IMR-90 (cell line): ENCODE data around the gene RGS3. TPM values are rescaled to one million over a fixed set of nuclear protein-coding genes. Genes with fewer than 3 reads are reported as not detected.

Experiments
- ATAC-seq: fragments of 200-7000 bp; cut with Tn5 transposase; 2 replicates; pipeline ENCODE4 v1.9.1; 2020; ENCODE audit warnings: low read depth, mild to moderate bottlenecking, moderate library complexity
- BruUV-seq: library from RNA; stranded (reverse); fragments of 400-500 nt; replicated peaks from 2 replicates; lab custom pipeline; 2021; lab: Mats Ljungman, UMichigan
- CTCF ChIA-PET: fragments of 300-600 bp; formaldehyde crosslinking; extraction: SDS; loops from one replicate; lab custom pipeline; 2021; ENCODE audit warnings: antibody characterized with exemption; lab: Yijun Ruan, JAX
- POLR2A ChIA-PET: fragments of 300-600 bp; sonication (Branson Sonifier 250); formaldehyde crosslinking; loops from one replicate; lab custom pipeline; 2022; ENCODE audit warnings: antibody characterized with exemption; ENCODE audit not compliant: unreplicated experiment; lab: Charles Lee
- DNase-seq: peaks from one replicate; pipeline ENCODE4 v3.0.0; 2013
- H2AFZ ChIP-seq: replicated peaks from 2 replicates; pipeline ENCODE3; 2013; ENCODE audit warnings: low read length, mild to moderate bottlenecking; ENCODE audit not compliant: poor library complexity
- H2AK5ac ChIP-seq: 2 replicates; pipeline ENCODE4 v1.6.1; 2013; ENCODE audit warnings: low read depth, low read length, inconsistent platforms
- H2AK9ac ChIP-seq: replicated peaks from 2 replicates; pipeline ENCODE3; 2013; ENCODE audit warnings: mild to moderate bottlenecking, low read depth, low read length, moderate library complexity; ENCODE audit not compliant: poor library complexity
- H2BK120ac ChIP-seq: 2 replicates; pipeline ENCODE4 v1.6.1; 2013; ENCODE audit warnings: low read depth, low read length, inconsistent platforms
- H2BK15ac ChIP-seq: 3 replicates; pipeline ENCODE4 v1.6.1; 2013; ENCODE audit warnings: low read depth, low read length, inconsistent platforms
- H2BK20ac ChIP-seq: 2 replicates; pipeline ENCODE4 v1.6.1; 2013; ENCODE audit warnings: low read depth, mild to moderate bottlenecking, inconsistent platforms, low read length, moderate library complexity
- H2BK5ac ChIP-seq: 2 replicates; pipeline ENCODE4 v1.6.1; 2013; ENCODE audit warnings: mild to moderate bottlenecking, low read depth, low read length, inconsistent platforms; ENCODE audit not compliant: poor library complexity, severe bottlenecking
- H3K14ac ChIP-seq: replicated peaks from 2 replicates; pipeline ENCODE4 v1.6.1; 2013; ENCODE audit warnings: low read depth, low read length, inconsistent platforms
- H3K18ac ChIP-seq: 2 replicates; pipeline ENCODE4 v1.6.1; 2013; ENCODE audit warnings: low read depth, low read length, control low read depth
- H3K23ac ChIP-seq: 2 replicates; pipeline ENCODE4 v1.6.1; 2013; ENCODE audit warnings: low read depth, low read length, inconsistent platforms
- H3K27ac ChIP-seq: 2 replicates; pipeline ENCODE4 v1.5.1; 2013; ENCODE audit warnings: mild to moderate bottlenecking, control low read depth, low read length; ENCODE audit not compliant: insufficient read depth
- H3K27me3 ChIP-seq: 2 replicates; pipeline ENCODE4 v1.6.1; 2013; ENCODE audit warnings: low read length; ENCODE audit not compliant: control insufficient read depth, insufficient read depth
- H3K36me3 ChIP-seq: 2 replicates; pipeline ENCODE4 v1.6.1; 2013; ENCODE audit warnings: low read length, mixed read lengths; ENCODE audit not compliant: control insufficient read depth, insufficient read depth
- H3K4ac ChIP-seq: 2 replicates; pipeline ENCODE4 v1.6.1; 2013; ENCODE audit warnings: low read depth, low read length, inconsistent platforms
- H3K4me1 ChIP-seq: 2 replicates; pipeline ENCODE4 v1.6.1; 2013; ENCODE audit warnings: low read length, mixed read lengths; ENCODE audit not compliant: control insufficient read depth, insufficient read depth
- H3K4me2 ChIP-seq: 2 replicates; pipeline ENCODE4 v1.6.1; 2013; ENCODE audit warnings: low read depth, mild to moderate bottlenecking, control low read depth, low read length, moderate library complexity
- H3K4me3 ChIP-seq: 2 replicates; pipeline ENCODE4 v1.5.1; 2013; ENCODE audit warnings: low read depth, mild to moderate bottlenecking, control low read depth, low read length, moderate library complexity; ENCODE audit not compliant: insufficient read depth
- H3K56ac ChIP-seq: 2 replicates; pipeline ENCODE4 v1.6.1; 2013; ENCODE audit warnings: low read length, inconsistent platforms; ENCODE audit not compliant: insufficient read depth; ENCODE audit errors: extremely low read depth
- H3K79me1 ChIP-seq, 2 experiments: 2 replicates each; pipeline ENCODE4 v1.6.1; 2013; ENCODE audit warnings: low read length in 2 of 2, inconsistent platforms in 1 of 2, low read depth in 1 of 2
- H3K9ac ChIP-seq: 2 replicates; pipeline ENCODE4 v1.6.1; 2013; ENCODE audit warnings: low read depth, low read length, control low read depth
- H3K9me1 ChIP-seq: 2 replicates; pipeline ENCODE4 v1.6.1; 2013; ENCODE audit warnings: low read length, inconsistent platforms; ENCODE audit not compliant: insufficient read depth
- H3K9me3 ChIP-seq: 2 replicates; pipeline ENCODE4 v1.6.1; 2013; ENCODE audit warnings: low read length; ENCODE audit not compliant: control insufficient read depth, insufficient read depth
- H4K20me1 ChIP-seq: 2 replicates; pipeline ENCODE4 v1.6.1; 2013; ENCODE audit warnings: low read length, inconsistent platforms; ENCODE audit not compliant: insufficient read depth
- H4K5ac ChIP-seq: 2 replicates; pipeline ENCODE4 v1.6.1; 2013; ENCODE audit warnings: mild to moderate bottlenecking, low read depth, low read length, control low read depth
- H4K8ac ChIP-seq, 2 experiments: 2 replicates each; pipeline ENCODE4 v1.6.1; 2013; ENCODE audit warnings: low read depth in 2 of 2, low read length in 2 of 2, control low read depth in 1 of 2, inconsistent platforms in 1 of 2
- H4K91ac ChIP-seq: 2 replicates; pipeline ENCODE4 v1.6.1; 2013; ENCODE audit warnings: low read depth, low read length, inconsistent platforms; ENCODE audit not compliant: insufficient read depth
- FOS ChIP-seq: fragments of 150-350 bp; IDR thresholded peaks from 2 replicates; pipeline ENCODE4 v1.6.1; 2016; ENCODE audit warnings: low read depth, low read length
- MAFK ChIP-seq: IDR thresholded peaks from 2 replicates; pipeline ENCODE4 v1.6.1; 2012; ENCODE audit warnings: low read depth, low read length, improper control_type of control experiment
- MXI1 ChIP-seq: IDR thresholded peaks from 2 replicates; pipeline ENCODE4 v1.6.1; 2012; ENCODE audit warnings: low read depth, mild to moderate bottlenecking, low read length, moderate library complexity, borderline replicate concordance
- NFE2L2 ChIP-seq: fragments of 150-350 bp; IDR thresholded peaks from 2 replicates; pipeline ENCODE4 v1.6.1; 2016; ENCODE audit warnings: low read depth, mild to moderate bottlenecking, low read length
- WGBS, 2 experiments: methylation state at CpG; one replicate each; pipeline versions ENCODE4 v1.1.5 to v1.1.7; 2013; ENCODE audit warnings: missing lambda C conversion rate in 2 of 2; ENCODE audit not compliant: insufficient read length in 1 of 2; ENCODE audit errors: extremely low coverage in 2 of 2; 5-methylcytosine and 5-hydroxymethylcytosine counted together
- dilution Hi-C: fragments of 300-500 bp; cut with HindIII; formaldehyde crosslinking; loops from one replicate; pipeline ENCODE4 v1.14.3; 2018; ENCODE audit warnings: low sequenced_read_pairs; ENCODE audit not compliant: unreplicated experiment
- in situ Hi-C: fragments of 300-500 bp; cut with MboI; formaldehyde crosslinking; loops from 3 replicates; pipeline ENCODE4 v1.14.3; 2019; ENCODE audit warnings: low sequenced_read_pairs, inconsistent platforms, mixed read lengths
- intact Hi-C: fragments of 100-400 bp; cut with micrococcal nuclease; formaldehyde crosslinking; loops from 2 replicates; pipeline ENCODE4 v1.10.0; 2022
- polyA plus RNA-seq, 3 experiments: library from polyadenylated mRNA; depleted of rRNA; stranded (reverse); fragments of >200 nt; gene quantifications; 2 replicates each; pipeline ENCODE4 v1.2.3, GENCODE V29; 2012; ENCODE audit warnings: low replicate concordance in 1 of 3
- total RNA-seq: library from RNA; depleted of rRNA; stranded (reverse); fragments of >200 nt; gene quantifications from 2 replicates; pipeline ENCODE4 v1.2.3, GENCODE V29; 2012
- TF ChIP-seq, protein P1 (sequence below): fragments of 150-350 bp; IDR thresholded peaks from 2 replicates; pipeline ENCODE4 v1.6.1; 2017; ENCODE audit warnings: mild to moderate bottlenecking, antibody characterized with exemption, low read length, low read depth

Gene RGS3
- total and polyA plus RNA-seq, 2 of the 4 experiments (the other 2 are of a cell fraction) = 51.8 to 65.6 TPM

DNA sequence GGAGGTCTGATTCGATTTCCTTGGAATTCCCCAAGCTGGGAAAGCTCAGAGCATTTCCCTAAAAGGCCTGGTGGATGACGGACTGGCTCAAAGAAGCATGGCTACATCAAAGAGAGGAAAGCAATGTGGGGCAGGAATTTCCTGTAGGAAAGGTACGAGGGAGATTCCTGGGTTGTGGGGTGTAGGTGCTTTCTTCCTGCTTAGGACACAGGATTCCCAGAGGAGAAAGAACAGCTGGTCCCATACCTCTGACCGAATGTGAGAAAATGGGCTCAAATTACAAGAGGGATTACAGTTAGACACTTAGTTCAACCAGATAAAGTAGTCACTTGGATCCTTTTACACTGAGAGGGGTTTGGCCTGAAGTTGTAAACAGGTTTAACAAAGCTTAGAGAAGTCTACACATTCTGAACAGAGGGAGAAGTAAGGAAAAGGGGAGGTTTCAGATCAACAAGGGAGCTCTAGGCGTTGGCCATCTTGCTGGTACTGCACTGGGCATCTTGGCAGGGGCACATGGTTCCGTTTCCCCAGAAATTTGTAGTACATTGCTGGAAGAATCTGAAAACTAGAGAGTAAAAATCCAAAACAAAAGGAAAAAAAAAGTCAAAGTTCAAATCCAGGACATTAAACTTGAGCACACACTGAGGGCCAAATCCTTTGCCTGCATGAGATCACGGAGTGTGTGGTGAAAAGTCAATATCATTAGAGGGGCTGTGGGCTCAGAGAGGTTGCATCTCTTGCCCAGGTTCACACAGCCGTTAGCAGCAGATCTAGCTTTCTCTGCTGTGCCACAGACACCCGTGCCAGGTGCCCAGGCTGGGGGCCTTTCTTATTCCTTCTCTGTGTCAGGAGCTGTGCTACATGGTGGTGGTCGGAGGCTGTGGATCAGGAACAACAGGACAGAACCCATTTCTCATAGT, 171.3 kb downstream of the RGS3 start:
- 0 out of 2 replicates have a peak, but pooled peaks have one; percentile 18 for ATAC-seq
- no peak overlapping the region for H3K9ac ChIP-seq
- POLR2A ChIA-PET = no interaction called here

More for the DNA sequence above, 171.3 kb downstream of the RGS3 start:
- Histone ChIP-seq H2BK120ac (peak overlapping the region; percentile 62; the same call in 1 of the 2 replicates), H3K4ac (peak overlapping the region; percentile 84), H3K27me3 (no peaks in the 10 kb centered on the region), H2BK15ac (peak overlapping the region; percentile 19; the same call in 1 of the 3 replicates), H2AK5ac (peak overlapping the region; percentile 97; the same call in 1 of the 2 replicates), H2BK20ac (peak overlapping the region; percentile 77), H3K4me2 (0 out of 2 replicates have a peak overlapping the region, but pooled peaks have one; percentile 20), H3K18ac (peak overlapping the region; percentile 54), H4K8ac (peak overlapping the region in 1 of 2 experiments; percentile 36; a peak in 2 of 4 replicates), H3K9me3 (no peaks in the 10 kb centered on the region), H4K20me1 (no peaks in the 10 kb centered on the region), H3K36me3 (no peaks in the 10 kb centered on the region), H3K23ac (peak overlapping the region; percentile 62; the same call in 1 of the 2 replicates), H3K4me1 (peaks cover 43% of the 10 kb centered on the region), H2BK5ac (peak overlapping the region; percentile 26), H3K9me1 (peaks cover 33% of the 10 kb centered on the region), H2AFZ (peak overlapping the region; percentile 23), H3K4me3 (no peak overlapping the region), H4K5ac (peak overlapping the region; percentile 35), H2AK9ac (no peak overlapping the region), H4K91ac (peak overlapping the region; percentile 29), H3K27ac (peak overlapping the region; percentile 34), H3K56ac (no peak overlapping the region), H3K14ac (peak overlapping the region; percentile 56), H3K79me1 (0 out of 4 replicates have a peak, but pooled peaks cover 0 to 2% of the 10 kb centered on the region in 2 experiments)
- CTCF ChIA-PET = no interaction called here
- dilution Hi-C loops = no loop called here
- intact Hi-C loops = no loop called here
- in situ Hi-C loops = no loop called here
- BruUV-seq = no TSS peak
- TF ChIP-seq, protein P1, sequence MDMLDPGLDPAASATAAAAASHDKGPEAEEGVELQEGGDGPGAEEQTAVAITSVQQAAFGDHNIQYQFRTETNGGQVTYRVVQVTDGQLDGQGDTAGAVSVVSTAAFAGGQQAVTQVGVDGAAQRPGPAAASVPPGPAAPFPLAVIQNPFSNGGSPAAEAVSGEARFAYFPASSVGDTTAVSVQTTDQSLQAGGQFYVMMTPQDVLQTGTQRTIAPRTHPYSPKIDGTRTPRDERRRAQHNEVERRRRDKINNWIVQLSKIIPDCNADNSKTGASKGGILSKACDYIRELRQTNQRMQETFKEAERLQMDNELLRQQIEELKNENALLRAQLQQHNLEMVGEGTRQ = no peak
- TF ChIP-seq NFE2L2 = no peak
- no peak for TF ChIP-seq MAFK
- no peak for TF ChIP-seq MXI1
- TF ChIP-seq FOS = no peak
- 30% methylated on average over 2 of the region's 10 CpGs; no CpG with 5 or more reads in 1 of the 2 experiments for WGBS, 2 experiments
- DNase-seq = peak; percentile 69
